Progenitor cell of endocrine pancreas (in vitro differentiated cells): ENCODE results near the gene PXT1. TPM values are rescaled to one million over a fixed set of nuclear protein-coding genes. Genes with fewer than 3 reads are reported as not detected.

Source experiments
- DNase-seq: peaks from one replicate; pipeline ENCODE4 v3.0.0; 2021; ENCODE audit warnings: low spot score; ENCODE audit not compliant: unreplicated experiment
- H3K27ac Mint-ChIP-seq: 2 replicates; pipeline ENCODE4 v1.8.0; 2021; ENCODE audit warnings: mild to moderate bottlenecking, moderate library complexity, mixed read lengths
- H3K27me3 Mint-ChIP-seq: 2 replicates; pipeline ENCODE4 v1.8.0; 2021; ENCODE audit warnings: mixed read lengths
- H3K36me3 Mint-ChIP-seq: 2 replicates; pipeline ENCODE4 v1.8.0; 2022; ENCODE audit warnings: mixed read lengths; ENCODE audit not compliant: insufficient read depth
- H3K4me1 Mint-ChIP-seq: 2 replicates; pipeline ENCODE4 v1.8.0; 2021; ENCODE audit warnings: low read depth, mixed read lengths
- H3K4me3 Mint-ChIP-seq: 2 replicates; pipeline ENCODE4 v1.8.0; 2021; ENCODE audit warnings: low read depth, mild to moderate bottlenecking, moderate library complexity, mixed read lengths
- H3K9me3 Mint-ChIP-seq: 2 replicates; pipeline ENCODE4 v1.8.0; 2021; ENCODE audit warnings: low read depth, mixed read lengths
- CTCF ChIP-seq: fragments of 200-600 bp; sonication (generic); IDR thresholded peaks from one replicate; pipeline ENCODE4 v1.5.0; 2021; ENCODE audit warnings: antibody characterized with exemption, mild to moderate bottlenecking; ENCODE audit not compliant: unreplicated experiment
- total RNA-seq: library from RNA; stranded (reverse); gene quantifications from 2 replicates; pipeline ENCODE4 v1.2.1, GENCODE V29; 2021

Gene PXT1
- total RNA-seq, 1 donor from 2014 or later: not detected

GRCh38 chr6:36362551-36363370 is 79.9 kb downstream of the PXT1 start:
- no peaks in the 10 kb centered on the region for H3K36me3 Mint-ChIP-seq
- H3K27ac Mint-ChIP-seq: no peak overlapping the region
- H3K27me3 Mint-ChIP-seq: no peaks in the 10 kb centered on the region
- H3K9me3 Mint-ChIP-seq: no peaks in the 10 kb centered on the region
- H3K4me3 Mint-ChIP-seq: no peak overlapping the region
- no peak for DNase-seq
- no peak for TF ChIP-seq CTCF
- no peaks in the 10 kb centered on the region for H3K4me1 Mint-ChIP-seq

- no peaks in the 10 kb centered on the region for H3K36me3 Mint-ChIP-seq
- no peaks in the 10 kb centered on the region for H3K27me3 Mint-ChIP-seq
- H3K4me1 Mint-ChIP-seq: no peaks in the 10 kb centered on the region
- H3K27ac Mint-ChIP-seq: no peak overlapping the region
- TF ChIP-seq CTCF: no peak
- no peak for DNase-seq
- H3K4me3 Mint-ChIP-seq: no peak overlapping the region
- H3K9me3 Mint-ChIP-seq: no peaks in the 10 kb centered on the region
These were observed 81.6 kb downstream of the PXT1 start for GRCh38 chr6:36361071-36361470.

GRCh38 chr6:36360241-36361054 is 82.2 kb downstream of the PXT1 start:
- TF ChIP-seq CTCF: peak; percentile 79
- Mint-ChIP-seq H3K36me3 (no peaks in the 10 kb centered on the region), H3K4me3 (no peak overlapping the region), H3K27ac (no peak overlapping the region), H3K4me1 (no peaks in the 10 kb centered on the region), H3K27me3 (no peaks in the 10 kb centered on the region), H3K9me3 (no peaks in the 10 kb centered on the region)
- peak; percentile 65 for DNase-seq

GRCh38 chr6:36358226-36358915 is 84.3 kb downstream of the PXT1 start:
- no peak for TF ChIP-seq CTCF
- Mint-ChIP-seq H3K27ac (no peak overlapping the region), H3K9me3 (peaks cover 4% of the 10 kb centered on the region), H3K4me1 (no peaks in the 10 kb centered on the region), H3K27me3 (no peaks in the 10 kb centered on the region), H3K4me3 (no peak overlapping the region), H3K36me3 (no peaks in the 10 kb centered on the region)
- no peak for DNase-seq

- Mint-ChIP-seq H3K36me3 (no peaks in the 10 kb centered on the region), H3K4me3 (no peak overlapping the region), H3K4me1 (no peaks in the 10 kb centered on the region)
These were observed 84.8 kb downstream of the PXT1 start for GRCh38 chr6:36357872-36358225.

More at GRCh38 chr6:36357872-36358225, 84.8 kb downstream of the PXT1 start:
- no peaks in the 10 kb centered on the region for H3K27me3 Mint-ChIP-seq
- TF ChIP-seq CTCF: no peak
- no peak overlapping the region for H3K27ac Mint-ChIP-seq
- H3K9me3 Mint-ChIP-seq: peaks cover 8% of the 10 kb centered on the region
- DNase-seq: no peak
